Measurements from ENCODE around the gene ST6GALNAC5.
A peak's percentile ranks its signal among the peaks of the same experiment; 100 is the strongest.
"Not testable (repeated sequence)": the region's sequence is repeated elsewhere in the genome, so short reads cannot be mapped to it uniquely, and the experiment has no call there.

Gene ST6GALNAC5

GRCh38 chr1:76939050-76939816 lies 72.0 kb downstream of the ST6GALNAC5 start:
- peak; percentile 85 for FAIRE-seq

DNA sequence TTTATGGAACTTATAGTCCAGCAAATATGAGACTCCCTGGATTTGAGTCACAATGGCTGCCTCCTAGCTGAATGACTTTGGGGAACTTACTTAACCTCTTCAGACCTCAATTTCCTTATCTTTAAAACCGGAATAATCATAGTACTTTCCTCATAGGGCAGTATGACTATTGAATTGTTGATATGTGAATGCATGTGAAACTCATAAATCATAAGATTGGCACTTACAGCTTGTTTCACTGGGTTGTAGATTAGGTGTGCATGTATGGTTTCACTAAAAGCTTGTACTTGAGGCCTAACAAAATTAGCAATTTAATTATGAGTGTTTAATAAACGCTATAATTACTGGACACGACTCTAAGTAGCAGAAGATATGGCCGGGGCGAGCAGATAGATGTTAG lies 72.5 kb downstream of the ST6GALNAC5 start:
- FAIRE-seq: no peak

DNA sequence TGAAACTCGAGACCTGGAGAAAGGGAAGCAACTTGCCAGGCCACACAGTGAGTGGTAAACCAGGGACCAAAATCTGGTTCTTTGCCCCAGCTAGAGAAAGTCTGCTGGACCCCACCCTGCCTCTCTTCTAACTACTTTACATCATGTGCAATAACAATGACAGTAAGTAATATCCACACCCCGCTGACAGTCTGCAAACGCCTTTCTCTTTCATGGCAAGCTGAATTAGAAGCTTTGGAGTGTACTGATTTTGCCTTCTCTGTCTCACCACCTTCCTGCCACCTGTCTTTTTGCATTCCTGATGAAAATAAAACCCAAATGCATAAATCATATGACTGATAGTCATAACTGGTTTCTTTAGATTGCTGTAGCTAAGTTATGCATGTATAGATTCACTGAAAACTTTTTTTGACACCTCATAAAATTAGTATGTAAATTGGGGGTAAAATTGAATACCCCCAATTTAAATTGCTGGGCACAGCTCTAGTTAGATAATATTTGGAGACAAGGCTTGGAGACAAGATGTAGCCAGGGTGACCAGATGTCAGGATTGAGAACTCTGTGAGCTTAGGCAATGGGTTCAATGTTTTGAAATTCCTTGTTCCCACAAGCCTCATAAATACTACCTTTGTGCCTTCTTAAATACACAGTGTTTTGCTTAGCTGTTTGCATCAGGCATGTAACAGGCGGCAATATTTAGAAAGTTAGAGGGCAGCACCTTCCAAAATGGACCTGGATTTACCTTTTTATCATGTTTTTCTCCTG lies 73.5 kb downstream of the ST6GALNAC5 start:
- peak; percentile 36 for FAIRE-seq

GRCh38 chr1:76942549-76942948 lies 75.3 kb downstream of the ST6GALNAC5 start:
- no peak for FAIRE-seq

GRCh38 chr1:76944942-76945341 lies 77.7 kb downstream of the ST6GALNAC5 start:
- peak; percentile 80 for FAIRE-seq

DNA sequence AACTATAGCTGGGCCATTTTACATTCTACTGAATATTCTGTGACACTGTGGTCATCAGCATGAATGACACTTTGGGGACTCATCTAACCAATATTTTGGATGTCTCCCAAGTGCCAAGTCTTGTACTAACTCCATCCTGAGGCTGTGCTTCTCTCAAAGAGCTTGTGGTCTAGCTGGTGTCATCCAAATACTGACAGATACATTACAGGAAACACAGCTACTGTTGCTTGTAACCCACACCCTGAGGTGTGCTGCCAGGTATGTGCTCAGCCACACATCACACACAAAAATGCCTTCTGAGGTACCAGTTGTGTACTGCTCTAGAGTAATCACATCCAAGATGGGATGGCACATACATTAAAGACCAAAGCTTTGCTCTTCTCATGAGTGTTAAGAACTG lies 81.6 kb downstream of the ST6GALNAC5 start:
- no peak for FAIRE-seq

GRCh38 chr1:76949503-76949902 lies 82.2 kb downstream of the ST6GALNAC5 start:
- peak; percentile 62 for FAIRE-seq

- FAIRE-seq: no peak
Observed at GRCh38 chr1:76950306-76950705, 83.0 kb downstream of the ST6GALNAC5 start.

DNA sequence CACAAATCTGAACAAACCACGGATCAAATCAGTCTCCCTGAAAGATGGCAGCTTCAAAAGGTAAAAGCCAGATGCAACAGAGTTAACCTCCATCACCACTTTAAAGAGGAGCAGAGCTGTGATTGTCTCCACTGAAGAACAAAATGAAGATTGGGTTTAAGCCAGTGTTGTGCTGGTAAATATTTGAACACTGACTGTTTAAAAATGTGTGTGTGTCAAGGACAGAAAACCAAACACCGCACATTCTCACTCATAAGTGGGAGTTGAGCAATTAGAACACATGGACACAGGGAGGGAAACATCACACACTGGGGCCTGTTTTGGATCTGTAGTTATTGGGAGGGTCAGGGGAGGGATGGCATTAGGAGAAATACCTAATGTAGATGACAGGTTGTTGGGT lies 83.9 kb downstream of the ST6GALNAC5 start:
- FAIRE-seq: peak; percentile 88

GRCh38 chr1:76955652-76956051 lies 88.4 kb downstream of the ST6GALNAC5 start:
- no peak for FAIRE-seq

DNA sequence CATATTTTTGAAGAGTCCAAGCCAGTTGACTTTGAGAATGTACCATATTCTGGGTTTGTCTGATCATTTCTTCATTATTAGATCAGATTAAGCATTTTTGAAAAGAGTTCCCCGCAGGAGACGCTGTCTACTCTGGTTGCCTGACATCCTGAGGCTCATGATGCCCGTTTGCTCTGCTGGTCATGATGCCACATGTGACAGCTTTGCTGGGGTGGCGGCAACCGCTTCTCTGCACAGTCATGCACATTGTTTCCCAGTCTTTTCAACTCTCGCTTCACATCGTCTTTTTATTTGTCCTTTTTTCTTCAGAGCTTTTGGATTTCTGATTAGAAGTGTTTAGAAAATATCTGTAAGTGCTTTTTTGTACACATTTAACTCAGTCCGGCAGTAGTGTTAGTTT lies 90.7 kb downstream of the ST6GALNAC5 start:
- no peak for FAIRE-seq

- no peak for FAIRE-seq
Observed at GRCh38 chr1:76958828-76959227, 91.5 kb downstream of the ST6GALNAC5 start.

DNA sequence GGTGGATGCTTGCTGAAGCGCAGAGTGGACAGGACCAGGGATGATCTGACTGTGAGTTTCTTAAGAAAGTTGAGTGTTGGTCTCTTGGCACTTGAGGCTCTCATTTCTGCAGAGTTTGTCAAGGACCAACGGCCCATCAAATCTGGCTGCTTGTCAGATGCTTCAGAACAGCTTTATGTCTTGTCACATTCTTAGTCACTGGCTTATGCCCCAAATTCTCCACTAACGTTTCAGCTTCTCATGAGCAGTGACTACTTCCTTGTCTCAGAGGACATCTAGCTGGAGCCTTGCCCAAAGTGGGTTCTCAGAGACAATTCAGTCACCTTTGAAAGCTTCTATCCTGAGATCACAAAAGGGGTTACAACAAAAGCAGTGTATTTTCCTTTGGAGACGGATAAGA lies 92.3 kb downstream of the ST6GALNAC5 start:
- FAIRE-seq: no peak

- no peak for FAIRE-seq
Observed at GRCh38 chr1:76961181-76961819, 94.0 kb downstream of the ST6GALNAC5 start.

DNA sequence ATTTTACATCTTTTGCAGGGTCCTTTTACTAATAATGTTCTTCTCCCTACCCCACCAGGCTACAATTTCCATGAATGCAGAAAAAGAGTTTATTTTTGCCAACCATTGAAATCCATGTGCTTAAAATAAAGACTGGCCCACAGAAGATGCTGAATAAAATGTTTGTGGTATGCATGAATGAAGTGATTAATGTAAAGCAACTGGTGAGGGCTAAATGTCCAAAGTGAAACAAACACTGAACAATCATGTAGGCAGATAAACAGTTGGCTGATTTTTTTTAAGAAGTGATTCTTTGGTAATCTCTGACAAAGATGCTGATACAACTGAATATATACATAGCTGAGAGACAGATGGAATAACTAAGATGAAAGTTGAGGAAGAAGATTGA lies 94.5 kb downstream of the ST6GALNAC5 start:
- no peak for FAIRE-seq

DNA sequence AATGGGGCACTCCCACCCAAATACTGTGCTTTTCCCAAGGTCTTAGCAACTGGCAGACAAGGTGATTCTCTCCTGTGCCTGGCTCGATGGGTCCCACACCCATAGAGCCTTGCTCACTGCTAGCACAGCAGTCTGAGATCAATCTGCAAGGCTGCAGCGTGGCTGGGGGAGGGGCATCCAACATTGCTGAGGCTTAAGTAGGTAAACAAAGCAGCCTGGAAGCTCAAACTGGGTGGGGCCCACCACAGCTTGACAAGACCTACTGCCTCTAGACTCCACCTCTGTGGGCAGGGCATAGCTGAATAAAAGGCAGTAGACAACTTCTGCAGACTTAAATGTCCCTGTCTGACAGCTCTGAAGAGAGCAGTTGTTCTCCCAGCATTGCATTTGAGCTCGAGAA lies 114.0 kb downstream of the ST6GALNAC5 start:
- FAIRE-seq: not testable (repeated sequence)

DNA sequence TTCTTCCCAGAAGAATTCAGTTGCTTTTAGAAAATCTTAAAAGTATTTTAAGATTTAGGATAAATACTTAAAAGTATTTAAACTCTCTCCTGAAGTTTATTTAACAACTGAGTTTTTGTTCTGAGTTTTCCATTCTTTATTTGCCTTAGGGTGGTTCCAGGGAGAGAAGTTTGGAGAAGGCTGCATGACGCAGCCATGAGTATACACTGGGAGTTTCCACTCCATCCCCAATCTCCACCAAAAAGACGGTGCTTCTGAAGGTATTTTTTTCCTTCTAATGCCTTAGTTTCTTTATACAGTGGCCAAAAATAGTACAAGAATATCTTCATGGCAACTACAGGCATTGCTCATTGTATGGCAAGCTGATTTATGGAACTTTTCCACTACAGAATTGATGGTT lies 122.7 kb downstream of the ST6GALNAC5 start:
- FAIRE-seq: no peak

- FAIRE-seq: no peak
Observed at GRCh38 chr1:76993036-76993435, 125.8 kb downstream of the ST6GALNAC5 start.

GRCh38 chr1:76998582-76999223 lies 131.4 kb downstream of the ST6GALNAC5 start:
- FAIRE-seq: no peak

- no peak for FAIRE-seq
Observed at GRCh38 chr1:77007675-77008074, 140.4 kb downstream of the ST6GALNAC5 start.

GRCh38 chr1:77010937-77011336 lies 143.7 kb downstream of the ST6GALNAC5 start:
- FAIRE-seq: no peak

GRCh38 chr1:77012066-77012465 lies 144.8 kb downstream of the ST6GALNAC5 start:
- FAIRE-seq: no peak

DNA sequence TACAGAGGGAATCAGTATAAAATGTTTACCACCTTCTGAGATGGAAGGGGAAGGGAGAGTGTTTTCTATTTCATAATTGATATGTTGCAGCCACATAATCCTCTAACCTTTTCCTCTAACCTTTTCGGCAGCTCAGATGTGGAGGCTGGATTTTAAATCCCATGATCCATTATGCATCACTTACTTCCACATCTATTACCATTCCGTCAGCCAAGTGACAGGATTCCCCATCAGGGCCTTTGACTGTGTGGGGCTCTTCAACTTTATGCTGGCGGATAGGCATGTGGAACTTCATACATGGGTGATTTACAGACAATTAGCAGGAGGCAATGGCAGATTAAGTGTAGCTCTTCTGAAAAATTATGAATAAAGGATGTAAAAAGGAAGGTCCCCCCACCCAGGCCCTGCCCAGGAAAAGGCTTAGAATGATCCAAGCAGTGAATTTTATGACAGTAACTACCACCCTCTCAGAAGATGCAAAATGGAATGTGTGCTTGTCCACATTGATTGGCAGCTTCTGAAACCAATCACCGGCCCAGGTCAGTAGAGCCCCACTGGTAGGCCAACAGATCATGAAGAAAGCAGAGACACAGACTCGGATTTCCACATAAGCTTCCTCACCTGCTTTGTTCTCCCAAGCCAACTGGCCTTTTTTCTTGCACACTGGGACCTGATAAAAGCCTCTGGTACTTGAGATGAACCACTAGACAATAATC lies 147.0 kb downstream of the ST6GALNAC5 start:
- no peak for FAIRE-seq

Data from islet of Langerhans (tissue), 1 donor.